HG02588 (cell line): ENCODE measurements around the gene CRIP1.

Source experiments
- ATAC-seq: cut with Tn5 transposase; IDR thresholded peaks from one replicate; pipeline ENCODE4 v1.9.1; 2021; ENCODE audit warnings: mild to moderate bottlenecking, moderate library complexity; ENCODE audit not compliant: unreplicated experiment

The CRIP1 gene

DNA sequence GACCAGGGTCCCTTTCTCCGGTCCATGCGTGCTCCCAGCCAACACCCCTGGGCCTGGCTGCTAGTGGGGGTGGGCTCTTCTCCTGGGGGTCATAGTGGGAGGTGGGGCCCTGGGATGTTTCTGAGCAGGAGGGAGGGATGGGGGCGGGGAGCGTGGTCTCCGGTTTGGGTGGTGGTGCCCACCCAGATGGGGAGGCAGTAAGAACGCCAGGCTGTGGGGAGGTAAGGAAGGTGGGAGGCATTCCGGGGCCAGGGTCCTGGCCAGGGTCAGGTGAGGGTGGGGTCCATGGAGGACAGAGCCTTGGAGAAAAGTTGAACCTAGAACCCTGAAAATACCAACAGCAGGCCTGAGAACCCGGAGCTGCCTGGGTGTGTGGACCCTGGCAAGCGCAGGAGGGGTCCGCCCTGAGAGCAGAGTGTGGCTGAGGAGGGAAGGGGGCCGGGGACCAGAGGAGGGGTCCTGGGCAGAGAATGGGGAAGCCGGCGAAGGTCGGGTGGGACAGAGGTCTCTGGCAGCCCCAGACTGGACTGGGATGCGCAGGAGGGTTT is 6.4 kb upstream of the CRIP1 start:
- no peak for ATAC-seq

- ATAC-seq = peak; percentile 48
Measured at GRCh38 chr14:105480807-105481801, 5.6 kb upstream of the CRIP1 start.

- peak; percentile 32 for ATAC-seq
Measured at GRCh38 chr14:105481886-105482457, 4.7 kb upstream of the CRIP1 start.

DNA sequence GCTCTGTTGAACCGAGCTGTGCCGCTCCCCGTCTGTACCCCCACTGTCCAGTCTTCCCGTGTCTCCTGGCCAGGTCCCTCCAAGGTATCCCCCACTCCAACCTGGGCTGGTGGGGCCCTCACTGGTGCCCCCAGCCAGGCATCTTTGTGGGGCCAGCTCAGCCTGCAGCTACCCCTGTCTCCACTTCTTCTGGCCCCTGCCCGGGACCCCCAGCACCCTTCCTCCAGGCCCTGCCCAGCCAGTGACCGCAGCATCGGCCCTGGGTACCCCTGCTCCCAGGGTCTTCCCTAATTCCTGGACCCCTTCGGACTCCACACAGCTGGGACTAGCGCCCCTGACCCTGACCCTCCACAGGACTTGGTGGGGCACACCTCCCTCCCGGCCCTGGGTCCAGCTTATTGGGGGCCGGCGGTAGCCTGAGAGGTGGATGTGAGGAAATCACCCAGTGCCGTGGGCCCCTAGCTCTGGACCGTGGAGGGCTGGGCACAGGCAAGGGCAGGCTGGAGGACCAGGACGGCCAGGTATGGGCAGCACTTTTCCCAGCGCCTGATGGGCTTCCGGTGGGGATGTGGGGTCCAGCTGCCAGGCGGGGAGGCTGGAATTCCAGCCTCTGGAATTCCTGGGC is 4.1 kb upstream of the CRIP1 start:
- ATAC-seq = no peak

DNA sequence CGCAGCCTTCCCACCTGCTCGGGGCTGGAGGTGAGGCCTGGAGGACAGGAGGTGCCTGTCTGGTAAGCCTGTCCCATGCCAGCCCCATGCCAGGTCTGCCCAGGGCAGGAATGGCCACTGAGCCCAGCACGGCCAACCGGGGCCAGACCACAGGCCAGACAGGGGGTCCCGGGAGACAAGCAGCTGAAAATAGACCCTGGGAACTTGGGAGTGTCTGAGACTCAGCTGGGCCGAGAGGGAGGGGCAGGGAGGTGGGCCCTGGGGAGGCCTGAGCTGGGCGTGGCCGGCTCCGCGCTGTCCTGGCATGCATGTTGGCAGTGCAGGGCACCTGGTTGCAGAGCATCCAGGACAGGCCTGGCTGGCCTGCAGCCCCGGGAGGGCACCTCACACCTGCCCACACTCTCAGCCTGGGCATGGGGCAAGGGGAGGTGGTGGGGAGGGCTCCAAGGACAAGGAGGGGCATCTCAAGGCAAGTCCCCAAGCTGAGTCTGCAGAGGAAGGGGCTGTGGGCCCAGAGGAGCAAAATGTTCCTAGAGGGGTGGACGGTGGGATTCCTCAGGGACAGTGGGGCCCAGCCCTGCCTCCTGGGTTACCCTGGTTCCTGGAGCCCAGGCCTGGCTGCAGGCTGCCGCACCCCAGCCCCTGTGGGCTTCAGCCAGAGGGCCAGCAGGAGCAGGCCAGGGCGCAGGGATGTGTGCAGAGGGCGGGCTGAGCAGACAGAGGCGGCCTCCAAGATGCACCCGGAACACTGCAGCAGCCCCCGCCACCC is 3.2 kb upstream of the CRIP1 start:
- no peak for ATAC-seq

DNA sequence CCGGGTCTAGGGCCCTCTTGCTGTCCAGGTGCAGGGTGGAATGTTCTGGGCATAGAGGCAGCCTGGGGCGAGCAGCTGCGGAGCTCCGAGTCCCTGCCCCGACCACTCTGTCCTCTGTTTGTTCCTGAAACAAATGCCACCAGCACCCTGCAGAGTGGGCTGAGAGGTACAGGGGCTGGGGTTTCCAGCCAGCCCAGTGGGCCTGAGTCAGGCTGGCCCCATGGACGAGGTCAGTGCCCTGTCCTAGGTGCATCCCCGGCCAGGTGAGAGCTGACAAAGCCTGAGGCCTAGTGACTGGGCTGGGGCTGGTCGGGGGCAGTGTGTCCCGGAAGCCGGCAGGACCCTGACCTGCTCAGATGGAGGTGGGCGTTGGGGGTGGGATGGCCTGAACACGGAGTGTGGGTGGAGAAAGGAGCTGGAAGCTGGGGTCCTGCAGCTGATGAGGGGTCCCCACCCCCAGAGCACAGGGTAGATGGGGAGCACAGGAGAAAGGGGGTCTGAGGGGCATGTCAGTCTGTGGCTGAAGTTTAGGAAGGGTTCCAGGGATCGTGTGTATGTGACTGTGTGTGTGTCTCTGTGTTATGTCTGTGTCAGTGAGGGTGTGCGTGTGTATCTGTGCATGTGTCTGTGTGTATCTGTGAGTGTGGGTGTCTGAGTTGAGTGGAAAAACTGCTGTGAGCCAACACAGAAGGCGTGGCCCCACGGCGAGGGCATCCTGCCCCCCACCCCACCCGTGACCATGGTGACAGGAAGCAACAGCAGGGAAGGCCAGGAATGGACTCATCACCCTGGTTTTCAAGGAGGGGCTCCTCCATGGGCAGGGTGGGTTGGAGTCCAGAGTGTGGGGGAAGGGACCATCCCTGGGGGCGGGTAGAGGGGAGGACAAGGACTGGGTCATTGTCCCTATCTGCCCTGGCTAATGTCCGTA is 2.4 kb upstream of the CRIP1 start:
- no peak for ATAC-seq

DNA sequence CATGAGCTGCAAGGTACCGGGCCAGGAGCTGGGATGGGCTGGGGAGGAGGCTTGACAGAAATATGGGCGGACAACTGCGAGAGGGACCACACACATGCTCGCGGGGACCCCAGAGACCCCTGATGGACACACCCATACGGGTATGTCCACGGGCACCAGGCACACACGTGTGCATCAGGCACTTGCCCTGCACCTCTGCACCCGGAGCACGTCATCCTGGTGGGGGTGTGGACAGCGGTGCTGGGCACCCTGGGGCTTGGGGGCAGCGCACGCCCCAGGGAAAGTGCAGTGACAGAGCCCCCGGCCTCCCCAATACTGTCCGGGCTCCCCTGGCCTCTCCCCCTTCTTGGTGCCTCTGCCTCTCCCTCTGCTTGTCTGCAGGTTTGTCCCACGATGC is 1.7 kb upstream of the CRIP1 start:
- ATAC-seq = no peak

DNA sequence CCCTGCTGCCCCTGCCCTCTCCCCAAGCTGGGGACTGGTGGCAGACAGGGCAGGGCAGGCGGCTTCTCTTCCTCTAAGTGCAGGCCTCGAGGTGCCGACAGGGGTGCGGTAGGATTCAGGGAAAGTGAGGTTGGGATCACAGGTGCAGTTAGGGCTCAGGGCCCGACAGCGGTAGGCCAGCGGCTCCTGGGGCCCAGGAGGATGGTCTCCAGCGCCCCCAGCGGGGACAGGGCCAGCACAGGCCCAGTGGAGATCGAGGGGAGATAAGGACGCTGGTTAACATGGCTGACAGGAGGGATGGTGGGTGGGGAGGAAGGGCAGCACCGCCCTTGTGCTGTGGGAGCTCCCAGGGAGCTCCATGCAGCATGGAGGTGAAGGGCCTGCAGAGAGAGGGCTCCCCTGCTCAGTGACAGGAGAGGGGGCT is 935 bp upstream of the CRIP1 start:
- no peak for ATAC-seq

- no peak for ATAC-seq
Measured at GRCh38 chr14:105486974-105487448, 325 bp downstream of the CRIP1 start.

GRCh38 chr14:105487449-105487985 is 831 bp downstream of the CRIP1 start:
- no peak for ATAC-seq

DNA sequence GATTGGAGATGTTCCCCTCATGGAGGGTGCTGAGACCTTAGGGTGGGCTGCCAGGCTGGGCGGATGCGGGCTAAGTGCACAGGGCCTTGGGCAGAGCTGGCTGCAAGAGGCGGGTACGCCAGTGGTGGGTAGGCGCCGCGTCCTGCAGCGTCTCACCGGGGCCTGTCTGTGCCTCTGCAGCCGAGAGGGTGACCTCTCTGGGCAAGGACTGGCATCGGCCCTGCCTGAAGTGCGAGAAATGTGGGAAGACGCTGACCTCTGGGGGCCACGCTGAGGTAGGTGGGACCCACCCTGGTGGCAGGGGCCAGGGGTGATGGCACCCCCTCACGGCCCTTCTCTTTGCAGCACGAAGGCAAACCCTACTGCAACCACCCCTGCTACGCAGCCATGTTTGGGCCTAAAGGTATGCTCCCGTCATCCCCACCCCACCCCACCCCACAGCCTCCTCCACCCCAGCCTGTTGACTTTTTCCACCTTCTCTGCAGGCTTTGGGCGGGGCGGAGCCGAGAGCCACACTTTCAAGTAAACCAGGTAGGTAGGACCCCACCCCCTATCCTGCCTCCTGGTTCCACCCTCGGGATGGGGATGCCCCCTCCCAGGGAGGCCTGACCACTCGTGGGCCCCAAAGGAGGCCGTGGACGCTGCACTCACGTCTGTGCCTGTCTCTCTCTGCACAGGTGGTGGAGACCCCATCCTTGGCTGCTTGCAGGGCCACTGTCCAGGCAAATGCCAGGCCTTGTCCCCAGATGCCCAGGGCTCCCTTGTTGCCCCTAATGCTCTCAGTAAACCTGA is 1.5 kb downstream of the CRIP1 start:
- ATAC-seq = no peak

GRCh38 chr14:105488781-105489541 is 2.3 kb downstream of the CRIP1 start:
- no peak for ATAC-seq

- no peak for ATAC-seq
Measured at GRCh38 chr14:105489542-105490266, 3.0 kb downstream of the CRIP1 start.

DNA sequence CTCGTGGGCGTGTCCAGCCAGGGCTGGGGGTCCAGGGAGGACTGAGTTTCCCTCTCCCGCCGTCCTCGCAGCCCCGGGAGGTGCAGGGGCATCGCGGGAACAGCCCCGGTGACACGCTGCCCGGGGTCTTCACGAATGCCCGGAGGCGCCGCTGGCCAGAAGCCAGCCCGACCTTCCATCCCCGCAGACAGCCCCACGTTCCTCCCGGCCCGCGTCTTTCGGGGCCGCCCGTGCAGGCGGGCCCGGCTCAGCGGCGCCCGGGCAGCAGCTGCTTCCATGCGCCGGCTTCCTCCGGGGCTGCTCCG is 3.5 kb downstream of the CRIP1 start:
- ATAC-seq = peak; percentile 0

DNA sequence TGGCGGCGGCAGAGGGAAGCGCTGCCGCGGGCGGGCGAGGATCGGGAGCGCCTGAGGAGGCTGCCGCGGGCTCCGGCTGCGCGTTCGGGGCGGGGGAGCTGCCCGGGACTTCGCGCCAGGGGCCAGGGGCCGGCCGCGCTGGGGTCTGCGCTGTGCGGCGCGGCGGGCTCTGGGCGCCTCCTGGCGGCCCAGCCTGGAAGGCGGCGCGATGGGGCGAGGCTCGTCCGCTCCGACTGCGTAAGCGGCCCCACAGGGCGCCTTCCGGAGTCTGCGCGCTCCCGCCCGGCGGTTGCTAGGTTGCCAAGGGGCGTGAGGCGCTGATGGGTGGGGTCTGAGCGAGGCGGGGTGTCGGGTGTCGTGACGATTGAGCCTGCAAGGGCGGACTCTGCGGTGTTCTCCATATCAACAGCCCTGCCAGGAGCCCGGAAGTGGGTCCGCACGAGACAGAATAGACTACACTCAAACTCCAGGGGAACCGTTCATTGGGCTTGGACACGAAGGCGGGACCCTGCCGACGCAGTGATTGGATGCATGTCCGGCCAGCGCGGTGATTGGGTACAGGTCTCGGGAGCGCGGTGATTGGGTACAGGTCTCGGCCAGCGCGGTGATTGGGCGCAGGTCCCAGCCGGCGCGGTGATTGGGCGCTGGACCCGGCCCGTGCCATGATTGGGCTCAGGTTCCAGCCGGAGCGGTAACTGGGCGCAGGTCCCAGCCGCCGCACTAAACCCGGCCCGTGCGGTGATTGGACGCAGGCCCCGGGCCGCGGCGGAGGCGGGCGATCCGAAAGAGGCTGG is 4.1 kb downstream of the CRIP1 start, which contains the start of gene TEDC1:
TSS of gene TEDC1 (plus strand) at position 675 of the 794 bp plus-strand sequence. CDS start 130 bp downstream, outside the sequence.
- peak; percentile 55 for ATAC-seq

DNA sequence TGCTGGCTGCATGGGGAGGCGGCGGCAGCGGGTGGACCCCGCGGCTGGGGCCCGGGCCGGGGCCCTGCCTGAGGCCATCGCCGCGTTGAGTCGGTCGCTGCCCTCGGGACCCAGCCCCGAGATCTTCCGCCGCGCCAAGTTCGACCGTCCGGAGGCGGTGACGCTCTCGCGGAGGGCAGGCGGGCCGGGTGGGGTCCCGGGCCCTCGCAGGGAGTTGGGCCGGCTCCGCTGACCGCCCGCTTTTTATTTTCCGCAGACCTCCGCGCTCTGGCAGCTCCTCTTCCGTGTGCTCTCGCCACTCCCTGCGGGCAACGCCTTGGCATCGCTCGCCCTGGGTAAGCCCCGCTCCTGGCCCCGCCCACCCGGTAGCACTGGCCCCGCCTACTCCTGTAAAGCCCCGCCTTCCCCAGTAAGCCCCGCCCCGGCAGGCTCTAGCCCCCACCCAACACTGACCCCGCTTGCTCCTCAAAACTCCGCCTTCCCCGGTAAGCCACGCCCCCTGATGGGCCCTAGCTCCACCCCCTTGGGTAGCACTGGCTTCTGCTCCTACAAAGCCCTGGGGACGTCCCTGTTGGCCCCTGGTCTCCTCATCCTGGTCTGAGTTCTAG is 4.8 kb downstream of the CRIP1 start:
- ATAC-seq = no peak
